ENCODE results near the gene KRTAP12-4.
"Not testable (repeated sequence)": the region's sequence is repeated elsewhere in the genome, so short reads cannot be mapped to it uniquely, and the experiment has no call there.

KRTAP12-4 gene

GRCh38 chr21:44610157-44610843, 44.2 kb downstream of the KRTAP12-4 start:
- DNase-seq (ENCODE audit: low spot score), result not testable (repeated sequence)

GRCh38 chr21:44609193-44609592, 45.3 kb downstream of the KRTAP12-4 start:
- DNase-seq (ENCODE audit: low spot score), result no peak

GRCh38 chr21:44606495-44606894, 48.0 kb downstream of the KRTAP12-4 start:
- no peak for DNase-seq (ENCODE audit: low spot score)
